OCI-LY1 (cell line): ENCODE data around the gene PDE1C.

ENCODE experiments used
- H2AFZ ChIP-seq: fragments of 200-600 bp; sonication (generic), shearing (Covaris generic); 2 replicates; pipeline ENCODE4 v1.6.0; 2014; ENCODE audit warnings: antibody characterized with exemption, mild to moderate bottlenecking, low read length
- H3F3A ChIP-seq: fragments of 200-600 bp; sonication (generic), shearing (Covaris generic); 2 replicates; pipeline ENCODE4 v1.6.0; 2014; ENCODE audit warnings: mild to moderate bottlenecking, antibody characterized with exemption, low read length, moderate library complexity; ENCODE audit not compliant: insufficient read depth
- H3K27ac ChIP-seq: fragments of 200-600 bp; sonication (generic); 2 replicates; pipeline ENCODE4 v1.5.1; 2014; ENCODE audit warnings: low read length, mixed run types, mild to moderate bottlenecking, low read depth; ENCODE audit not compliant: poor library complexity, severe bottlenecking
- H3K27me3 ChIP-seq: fragments of 200-600 bp; sonication (generic); 2 replicates; pipeline ENCODE4 v1.6.0; 2014; ENCODE audit warnings: antibody characterized with exemption, mild to moderate bottlenecking, low read length, moderate library complexity; ENCODE audit not compliant: insufficient read depth
- H3K36me3 ChIP-seq: fragments of 200-600 bp; sonication (generic); 2 replicates; pipeline ENCODE4 v1.6.1; 2014; ENCODE audit warnings: mild to moderate bottlenecking, antibody characterized with exemption, low read length, moderate library complexity, mixed read lengths; ENCODE audit not compliant: insufficient read depth
- H3K4me1 ChIP-seq: fragments of 200-600 bp; sonication (generic); 2 replicates; pipeline ENCODE4 v1.5.1; 2014; ENCODE audit warnings: mild to moderate bottlenecking, low read length, moderate library complexity; ENCODE audit not compliant: insufficient read depth, severe bottlenecking
- H3K4me2 ChIP-seq: fragments of 200-600 bp; sonication (generic), shearing (Covaris generic); 2 replicates; pipeline ENCODE4 v1.6.1; 2014; ENCODE audit warnings: low read length
- H3K4me3 ChIP-seq: fragments of 200-600 bp; sonication (generic); 2 replicates; pipeline ENCODE4 v1.5.1; 2014; ENCODE audit warnings: low read length, low read depth, mild to moderate bottlenecking, mixed read lengths; ENCODE audit not compliant: poor library complexity, severe bottlenecking
- H3K79me2 ChIP-seq: fragments of 200-600 bp; shearing (Covaris generic); 2 replicates; pipeline ENCODE4 v1.6.1; 2016; ENCODE audit warnings: mixed run types, low read length, mixed read lengths; ENCODE audit not compliant: insufficient read depth
- H3K9ac ChIP-seq: fragments of 200-600 bp; sonication (generic), shearing (Covaris generic); 2 replicates; pipeline ENCODE4 v1.6.1; 2014; ENCODE audit warnings: mild to moderate bottlenecking, low read length, mixed read lengths
- H3K9me2 ChIP-seq: fragments of 200-600 bp; sonication (generic), shearing (Covaris generic); 2 replicates; pipeline ENCODE4 v1.6.1; 2014; ENCODE audit warnings: low read depth, mild to moderate bottlenecking, low read length, mixed read lengths
- H3K9me3 ChIP-seq: fragments of 200-600 bp; shearing (Covaris generic); 2 replicates; pipeline ENCODE4 v1.6.1; 2014; ENCODE audit warnings: low read length, mixed read lengths
- H4K20me1 ChIP-seq: fragments of 200-600 bp; sonication (generic), shearing (Covaris generic); 2 replicates; pipeline ENCODE4 v1.6.0; 2016; ENCODE audit warnings: mild to moderate bottlenecking, low read length; ENCODE audit not compliant: insufficient read depth
- CTCF ChIP-seq: fragments of 200-600 bp; sonication (generic), shearing (Covaris generic); IDR thresholded peaks from 2 replicates; pipeline ENCODE4 v1.5.1; 2017; ENCODE audit warnings: mild to moderate bottlenecking, antibody characterized with exemption, low read length, moderate library complexity, mixed read lengths
- EZH2 ChIP-seq: fragments of 200-600 bp; sonication (generic), shearing (Covaris generic); IDR thresholded peaks from 2 replicates; pipeline ENCODE4 v1.8.0; 2017; ENCODE audit warnings: borderline replicate concordance, mixed run types, mild to moderate bottlenecking, antibody characterized with exemption, low read length, moderate library complexity, mixed read lengths

PDE1C gene

GRCh38 chr7:31892099-31892829 lies 177.9 kb downstream of the PDE1C start:
- H2AFZ ChIP-seq, result no peak overlapping the region
- no peaks in the 10 kb centered on the region for H3K27me3 ChIP-seq
- no peak overlapping the region for H3K27ac ChIP-seq
- no peak overlapping the region for H3K9ac ChIP-seq
- H4K20me1 ChIP-seq, result no peaks in the 10 kb centered on the region
- no peak overlapping the region for H3K4me3 ChIP-seq
- H3K9me3 ChIP-seq, result no peaks in the 10 kb centered on the region
- H3K79me2 ChIP-seq, result no peaks in the 10 kb centered on the region
- no peak for TF ChIP-seq EZH2
- no peak for TF ChIP-seq CTCF
- no peaks in the 10 kb centered on the region for H3K36me3 ChIP-seq
- H3K4me2 ChIP-seq, result no peak overlapping the region
- H3F3A ChIP-seq, result no peaks in the 10 kb centered on the region
- no peaks in the 10 kb centered on the region for H3K4me1 ChIP-seq
- no peaks in the 10 kb centered on the region for H3K9me2 ChIP-seq

- Histone ChIP-seq H3K4me2 (no peak overlapping the region), H3K36me3 (no peaks in the 10 kb centered on the region), H2AFZ (no peak overlapping the region), H3K9ac (no peak overlapping the region), H3F3A (no peaks in the 10 kb centered on the region), H3K27ac (no peak overlapping the region), H3K4me3 (no peak overlapping the region), H4K20me1 (no peaks in the 10 kb centered on the region), H3K79me2 (no peaks in the 10 kb centered on the region), H3K9me3 (peaks cover 3% of the 10 kb centered on the region; the same call in 1 of the 2 replicates), H3K27me3 (no peaks in the 10 kb centered on the region), H3K4me1 (no peaks in the 10 kb centered on the region), H3K9me2 (no peaks in the 10 kb centered on the region)
- TF ChIP-seq EZH2 (no peak), CTCF (no peak)
These were observed 179.4 kb downstream of the PDE1C start for GRCh38 chr7:31890766-31891165.

GRCh38 chr7:31890198-31890597 lies 180.0 kb downstream of the PDE1C start:
- TF ChIP-seq CTCF, result no peak
- no peak for TF ChIP-seq EZH2
- no peak overlapping the region for H3K4me3 ChIP-seq
- H4K20me1 ChIP-seq, result no peaks in the 10 kb centered on the region
- no peak overlapping the region for H2AFZ ChIP-seq
- no peaks in the 10 kb centered on the region for H3K36me3 ChIP-seq
- peaks cover 3% of the 10 kb centered on the region; the same call in 1 of the 2 replicates for H3K9me3 ChIP-seq
- no peak overlapping the region for H3K9ac ChIP-seq
- H3K4me2 ChIP-seq, result no peak overlapping the region
- H3K27ac ChIP-seq, result no peak overlapping the region
- H3F3A ChIP-seq, result no peaks in the 10 kb centered on the region
- no peaks in the 10 kb centered on the region for H3K9me2 ChIP-seq
- H3K79me2 ChIP-seq, result no peaks in the 10 kb centered on the region
- no peaks in the 10 kb centered on the region for H3K4me1 ChIP-seq
- H3K27me3 ChIP-seq, result no peaks in the 10 kb centered on the region
